GM10248 (cell line): ENCODE data around the gene HLA-A.
"Not testable (repeated sequence)": the region's sequence is repeated elsewhere in the genome, so short reads cannot be mapped to it uniquely, and the experiment has no call there.

Experiments
- CTCF ChIA-PET: fragments of 300-600 bp; sonication (Branson Sonifier 250); formaldehyde crosslinking; extraction: SDS; loops from one replicate; lab custom pipeline; 2021; ENCODE audit warnings: antibody characterized with exemption; lab: Yijun Ruan, JAX
- POLR2A ChIA-PET: fragments of 350-650 bp; sonication (Branson Sonifier 250); formaldehyde crosslinking; extraction: SDS; loops from one replicate; lab custom pipeline; 2020; ENCODE audit warnings: antibody characterized with exemption; lab: Yijun Ruan, JAX
- DNase-seq: peaks from one replicate; pipeline ENCODE4 v3.0.0; 2012; ENCODE audit errors: extremely low spot score
- CTCF ChIP-seq: IDR thresholded peaks from 2 replicates; pipeline ENCODE4 v1.5.1; 2012; ENCODE audit warnings: mild to moderate bottlenecking, low read depth; ENCODE audit errors: extremely low read depth, missing control alignments, control extremely low read depth

Gene HLA-A

GRCh38 chr6:29927841-29928388 lies 14.4 kb upstream of the HLA-A start:
- no peak for DNase-seq
- POLR2A ChIA-PET: no interaction called here
- no peak for TF ChIP-seq CTCF
- CTCF ChIA-PET: no interaction called here

GRCh38 chr6:29930047-29930446 lies 12.3 kb upstream of the HLA-A start:
- CTCF ChIA-PET, POLR2A ChIA-PET, DNase-seq: not testable (repeated sequence)

GRCh38 chr6:29933955-29934354 lies 8.4 kb upstream of the HLA-A start:
- no peak for TF ChIP-seq CTCF
- POLR2A ChIA-PET: no interaction called here
- CTCF ChIA-PET: no interaction called here
- DNase-seq: no peak

- POLR2A ChIA-PET: no interaction called here
Measured at GRCh38 chr6:29935273-29935955, 6.9 kb upstream of the HLA-A start.

GRCh38 chr6:29938746-29939508 lies 3.4 kb upstream of the HLA-A start:
- DNase-seq: no peak
- TF ChIP-seq CTCF: no peak
- CTCF ChIA-PET: interaction anchor here (0.6 to 1.5 kb wide), 3 partner anchors 59 to 104 kb away, joined by 3 to 4 read pairs (median 4); no protein-coding TSS in a partner anchor
- POLR2A ChIA-PET: no interaction called here

More at GRCh38 chr6:29935273-29935955, 6.9 kb upstream of the HLA-A start:
- no peak for TF ChIP-seq CTCF
- CTCF ChIA-PET: no interaction called here
- DNase-seq: no peak

GRCh38 chr6:29941016-29941415 lies 1.3 kb upstream of the HLA-A start:
- CTCF ChIA-PET: no interaction called here
- POLR2A ChIA-PET: no interaction called here
- DNase-seq: no peak
- no peak for TF ChIP-seq CTCF

GRCh38 chr6:29941471-29941870 lies 861 bp upstream of the HLA-A start:
- TF ChIP-seq CTCF: no peak
- CTCF ChIA-PET: no interaction called here
- no peak for DNase-seq
- POLR2A ChIA-PET: no interaction called here
